SU-DHL-6 (cell line): ENCODE results near the gene TMEM130.

Source experiments
- H2AFZ ChIP-seq: fragments of 200-600 bp; sonication (generic); 2 replicates; pipeline ENCODE4 v1.6.1; 2014; ENCODE audit warnings: low read depth, mild to moderate bottlenecking, moderate library complexity, mixed read lengths, antibody characterized with exemption, low read length; ENCODE audit not compliant: severe bottlenecking
- H3F3A ChIP-seq: fragments of 200-600 bp; shearing (Covaris generic); 2 replicates; pipeline ENCODE4 v1.6.0; 2016; ENCODE audit warnings: antibody characterized with exemption, mild to moderate bottlenecking; ENCODE audit not compliant: insufficient read depth
- H3K27ac ChIP-seq: fragments of 200-600 bp; sonication (generic); 2 replicates; pipeline ENCODE4 v1.5.1; 2016; ENCODE audit warnings: low read depth, mild to moderate bottlenecking, low read length, moderate library complexity, mixed read lengths
- H3K27me3 ChIP-seq: fragments of 200-600 bp; sonication (generic), shearing (Covaris generic); 2 replicates; pipeline ENCODE4 v1.6.0; 2014; ENCODE audit warnings: mild to moderate bottlenecking, low read length
- H3K36me3 ChIP-seq: fragments of 200-600 bp; sonication (generic); 2 replicates; pipeline ENCODE4 v1.6.1; 2014; ENCODE audit warnings: mild to moderate bottlenecking, low read length, mixed read lengths
- H3K4me2 ChIP-seq: fragments of 300-600, 200-600 bp; shearing (Covaris generic), sonication (generic); 2 replicates; pipeline ENCODE4 v1.6.0; 2014; ENCODE audit warnings: low read length, low read depth, mild to moderate bottlenecking; ENCODE audit not compliant: poor library complexity, severe bottlenecking
- H3K4me3 ChIP-seq: fragments of 200-600 bp; sonication (generic); 2 replicates; pipeline ENCODE4 v1.5.1; 2014; ENCODE audit warnings: antibody characterized with exemption, low read length, mild to moderate bottlenecking, mixed read lengths; ENCODE audit not compliant: insufficient read depth, poor library complexity, severe bottlenecking
- H3K79me2 ChIP-seq: fragments of 200-600 bp; sonication (generic); 2 replicates; pipeline ENCODE4 v1.6.1; 2014; ENCODE audit warnings: mild to moderate bottlenecking, low read length, moderate library complexity; ENCODE audit not compliant: insufficient read depth
- H3K9ac ChIP-seq: fragments of 200-600 bp; sonication (generic); 2 replicates; pipeline ENCODE4 v1.7.0; 2014; ENCODE audit warnings: mild to moderate bottlenecking, low read length
- H3K9me2 ChIP-seq: fragments of 200-600 bp; sonication (generic); replicated peaks from 2 replicates; pipeline ENCODE4 v1.6.1; 2014; ENCODE audit warnings: low read length; ENCODE audit not compliant: insufficient read depth
- H3K9me3 ChIP-seq: fragments of 200-600 bp; sonication (generic); 2 replicates; pipeline ENCODE4 v1.6.1; 2014; ENCODE audit warnings: low read length, mixed read lengths; ENCODE audit not compliant: insufficient read depth
- H4K20me1 ChIP-seq: fragments of 200-600 bp; sonication (generic); 2 replicates; pipeline ENCODE4 v1.6.1; 2014; ENCODE audit warnings: low read depth, mild to moderate bottlenecking, antibody characterized with exemption, low read length, moderate library complexity, mixed read lengths
- CTCF ChIP-seq: fragments of 200-600 bp; sonication (generic); IDR thresholded peaks from one replicate; pipeline ENCODE4 v1.5.1; 2017; ENCODE audit warnings: antibody characterized with exemption, mild to moderate bottlenecking, low read length, moderate library complexity; ENCODE audit not compliant: insufficient read depth, poor library complexity, severe bottlenecking
- EZH2phosphoT487 ChIP-seq: fragments of 200-600 bp; sonication (generic), shearing (Covaris generic); conservative IDR thresholded peaks from 2 replicates; pipeline ENCODE4 v1.6.1; 2018; ENCODE audit warnings: mild to moderate bottlenecking, antibody characterized with exemption, low read length, moderate library complexity, mixed read lengths

The TMEM130 gene

GRCh38 chr7:98805956-98806838, 63.6 kb downstream of the TMEM130 start:
- Histone ChIP-seq H3K4me2 (no peak overlapping the region), H3K36me3 (no peaks in the 10 kb centered on the region)

GRCh38 chr7:98802781-98803110, 67.1 kb downstream of the TMEM130 start:
- Histone ChIP-seq H3K4me3 (no peak overlapping the region), H3K27ac (no peak overlapping the region), H4K20me1 (no peaks in the 10 kb centered on the region), H3K36me3 (no peaks in the 10 kb centered on the region), H3K27me3 (no peaks in the 10 kb centered on the region), H3F3A (no peaks in the 10 kb centered on the region), H3K9ac (no peak overlapping the region), H3K9me3 (peaks cover 17% of the 10 kb centered on the region; the same call in 1 of the 2 replicates), H3K9me2 (no peaks in the 10 kb centered on the region), H2AFZ (no peak overlapping the region), H3K79me2 (no peaks in the 10 kb centered on the region), H3K4me2 (no peak overlapping the region)
- TF ChIP-seq EZH2phosphoT487 (no peak), CTCF (no peak)

More at GRCh38 chr7:98805956-98806838, 63.6 kb downstream of the TMEM130 start:
- Histone ChIP-seq H3K79me2 (no peaks in the 10 kb centered on the region), H3K27me3 (no peaks in the 10 kb centered on the region), H4K20me1 (no peaks in the 10 kb centered on the region), H3K9me3 (peaks cover 9% of the 10 kb centered on the region; the same call in 1 of the 2 replicates), H3K27ac (no peak overlapping the region), H2AFZ (no peak overlapping the region), H3F3A (no peaks in the 10 kb centered on the region), H3K9me2 (no peaks in the 10 kb centered on the region), H3K9ac (no peak overlapping the region), H3K4me3 (no peak overlapping the region)
- no peak for TF ChIP-seq EZH2phosphoT487
- TF ChIP-seq CTCF, result no peak

- Histone ChIP-seq H3K27me3 (no peaks in the 10 kb centered on the region), H3K79me2 (no peaks in the 10 kb centered on the region), H3K4me3 (no peak overlapping the region), H3K4me2 (no peak overlapping the region), H3K9me2 (no peaks in the 10 kb centered on the region), H3K36me3 (no peaks in the 10 kb centered on the region), H3K9me3 (peaks cover 17% of the 10 kb centered on the region; the same call in 1 of the 2 replicates), H3K9ac (no peak overlapping the region), H4K20me1 (no peaks in the 10 kb centered on the region), H3F3A (no peaks in the 10 kb centered on the region), H2AFZ (no peak overlapping the region), H3K27ac (no peak overlapping the region)
- no peak for TF ChIP-seq CTCF
- TF ChIP-seq EZH2phosphoT487, result no peak
These were observed 67.6 kb downstream of the TMEM130 start for GRCh38 chr7:98802088-98802780.
